AG04450 (cell line): Measurements from ENCODE around the gene FAM131A. TPM values are rescaled to one million over a fixed set of nuclear protein-coding genes. Genes with fewer than 3 reads are reported as not detected.

Experiments
- CTCF ChIA-PET: fragments of 300-600, 350-600 bp; formaldehyde crosslinking; extraction: SDS; loops from one replicate; lab custom pipeline; 2022; ENCODE audit warnings: antibody characterized with exemption, inconsistent platforms; lab: Charles Lee
- POLR2A ChIA-PET: fragments of 350-600 bp; formaldehyde crosslinking; extraction: SDS; loops from one replicate; lab custom pipeline; 2021; ENCODE audit warnings: antibody characterized with exemption, inconsistent platforms; lab: Yijun Ruan, JAX
- DNase-seq: peaks from one replicate; pipeline ENCODE4 v3.0.0-alpha.2; 2011; ENCODE audit warnings: low read depth, low spot score
- H3K27ac ChIP-seq: one replicate; pipeline ENCODE4 v1.5.1; 2012; ENCODE audit warnings: low read depth, low read length, control low read depth
- H3K27me3 ChIP-seq: one replicate; pipeline ENCODE4 v1.6.0; 2012; ENCODE audit warnings: low read length; ENCODE audit not compliant: control insufficient read depth, insufficient read depth
- H3K4me3 ChIP-seq: 2 replicates; pipeline ENCODE4 v1.5.1; 2011; ENCODE audit warnings: mild to moderate bottlenecking, low read depth, low read length, control low read depth
- H3K9me3 ChIP-seq: 2 replicates; pipeline ENCODE4 v1.5.1; 2012; ENCODE audit warnings: low read length; ENCODE audit not compliant: control insufficient read depth, insufficient read depth
- polyA plus RNA-seq: library from polyadenylated mRNA; depleted of rRNA; stranded (reverse); fragments of >200 nt; gene quantifications from 2 replicates; pipeline ENCODE4 v1.2.3, GENCODE V29; 2011
- TF ChIP-seq, protein P1 (sequence below): IDR thresholded peaks from 2 replicates; pipeline ENCODE4 v1.5.1; 2011; ENCODE audit warnings: low read depth, low read length, control low read depth, inconsistent platforms

The FAM131A gene
- polyA plus RNA-seq, 1 experiment, result 8.5 TPM

- CTCF ChIA-PET, result interaction anchor here (0.5 to 0.6 kb wide), 2 partner anchors 14 to 1223 kb away, joined by 3 to 9 read pairs; no protein-coding TSS in a partner anchor
Measured at GRCh38 chr3:184351511-184352148, 14.2 kb downstream of the FAM131A start.

DNA sequence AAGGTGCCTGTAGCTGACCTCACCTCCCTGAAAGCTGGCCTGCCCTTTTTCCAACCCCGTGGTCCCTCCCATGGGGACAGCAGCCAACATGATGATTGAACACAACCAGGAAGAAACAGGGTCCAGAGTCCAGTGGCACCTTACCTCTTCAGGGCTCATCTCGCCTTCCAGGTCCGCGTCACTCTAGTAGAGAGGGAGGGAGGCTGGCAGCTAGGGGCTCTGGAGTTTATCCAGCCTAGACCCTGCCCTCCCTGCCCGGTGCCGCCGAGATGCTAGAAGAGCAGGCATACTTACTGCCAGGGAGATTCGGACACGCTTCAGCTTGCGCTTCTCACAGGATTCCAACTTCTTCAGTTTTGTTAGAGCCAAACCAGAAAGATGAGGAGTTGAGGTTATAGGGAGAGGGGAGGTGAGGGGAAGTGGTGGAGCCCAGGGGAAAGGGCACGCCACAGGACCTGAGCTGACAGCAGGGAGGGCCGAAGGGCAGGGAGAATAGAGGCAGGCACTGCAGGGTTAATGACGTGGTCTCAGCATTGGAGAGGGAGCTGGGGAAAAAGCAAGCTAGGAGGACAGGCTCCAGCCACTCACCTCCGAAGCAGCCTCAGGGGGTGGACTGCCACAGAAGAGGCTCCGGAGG lies 14.9 kb downstream of the FAM131A start:
- DNase-seq, result no peak
- Histone ChIP-seq H3K4me3 (no peak overlapping the region), H3K27ac (no peak overlapping the region), H3K27me3 (no peaks in the 10 kb centered on the region), H3K9me3 (no peaks in the 10 kb centered on the region)
- TF ChIP-seq, protein P1, sequence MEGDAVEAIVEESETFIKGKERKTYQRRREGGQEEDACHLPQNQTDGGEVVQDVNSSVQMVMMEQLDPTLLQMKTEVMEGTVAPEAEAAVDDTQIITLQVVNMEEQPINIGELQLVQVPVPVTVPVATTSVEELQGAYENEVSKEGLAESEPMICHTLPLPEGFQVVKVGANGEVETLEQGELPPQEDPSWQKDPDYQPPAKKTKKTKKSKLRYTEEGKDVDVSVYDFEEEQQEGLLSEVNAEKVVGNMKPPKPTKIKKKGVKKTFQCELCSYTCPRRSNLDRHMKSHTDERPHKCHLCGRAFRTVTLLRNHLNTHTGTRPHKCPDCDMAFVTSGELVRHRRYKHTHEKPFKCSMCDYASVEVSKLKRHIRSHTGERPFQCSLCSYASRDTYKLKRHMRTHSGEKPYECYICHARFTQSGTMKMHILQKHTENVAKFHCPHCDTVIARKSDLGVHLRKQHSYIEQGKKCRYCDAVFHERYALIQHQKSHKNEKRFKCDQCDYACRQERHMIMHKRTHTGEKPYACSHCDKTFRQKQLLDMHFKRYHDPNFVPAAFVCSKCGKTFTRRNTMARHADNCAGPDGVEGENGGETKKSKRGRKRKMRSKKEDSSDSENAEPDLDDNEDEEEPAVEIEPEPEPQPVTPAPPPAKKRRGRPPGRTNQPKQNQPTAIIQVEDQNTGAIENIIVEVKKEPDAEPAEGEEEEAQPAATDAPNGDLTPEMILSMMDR, result no peak
- CTCF ChIA-PET, result no interaction called here
- POLR2A ChIA-PET, result no interaction called here

More at GRCh38 chr3:184351511-184352148, 14.2 kb downstream of the FAM131A start:
- H3K27me3 ChIP-seq, result no peaks in the 10 kb centered on the region
- POLR2A ChIA-PET, result interaction anchor here (0.6 kb wide), 1 partner anchor 11 kb away, joined by 3 read pairs; no protein-coding TSS in a partner anchor
- no peak overlapping the region for H3K27ac ChIP-seq
- TF ChIP-seq, protein P1, result no peak
- DNase-seq, result no peak
- H3K9me3 ChIP-seq, result no peaks in the 10 kb centered on the region
- H3K4me3 ChIP-seq, result no peak overlapping the region

DNA sequence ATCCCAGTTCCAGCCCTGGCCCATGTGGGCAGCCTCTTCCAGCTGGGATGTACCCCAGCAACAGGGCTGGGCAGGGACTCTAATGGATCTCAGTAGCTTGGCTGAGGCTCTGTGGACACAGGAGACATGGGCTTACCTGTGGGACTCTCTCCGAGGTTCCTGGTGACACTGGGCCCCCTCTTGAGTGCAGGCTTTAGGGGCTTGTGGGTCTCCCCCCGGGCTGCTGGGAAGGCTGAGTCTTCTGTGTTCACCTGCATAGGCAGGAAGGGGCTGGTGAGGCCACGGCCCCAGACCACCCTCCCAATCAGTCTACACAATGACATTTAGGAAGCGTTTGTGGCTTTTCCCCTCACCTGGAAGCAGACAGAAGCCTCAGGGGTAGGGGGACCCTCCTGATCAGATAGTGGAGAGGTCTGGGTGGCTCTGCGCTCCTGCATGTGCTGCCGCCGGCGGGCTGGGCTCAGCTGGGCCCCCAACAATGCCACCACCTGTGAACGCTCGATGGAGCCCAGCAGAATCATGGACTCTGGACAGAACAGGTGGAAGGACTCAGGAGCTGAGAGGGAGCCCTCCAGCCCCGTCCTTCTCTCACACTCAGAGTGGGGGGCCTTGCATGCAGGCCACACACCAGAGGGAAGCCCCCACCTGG lies 15.6 kb downstream of the FAM131A start:
- DNase-seq, result no peak
- TF ChIP-seq, protein P1, result no peak
- ChIA-PET CTCF (interaction anchor here (0.6 to 1.8 kb wide), 5 partner anchors 9 to 195 kb away, joined by 3 to 11 read pairs (median 4); partner anchors contain the start of genes CLCN2 and POLR2H), POLR2A (no interaction called here)
- Histone ChIP-seq H3K27ac (no peak overlapping the region), H3K27me3 (no peaks in the 10 kb centered on the region), H3K9me3 (no peaks in the 10 kb centered on the region), H3K4me3 (no peak overlapping the region)

- Histone ChIP-seq H3K9me3 (no peaks in the 10 kb centered on the region), H3K4me3 (no peak overlapping the region), H3K27ac (no peak overlapping the region), H3K27me3 (no peaks in the 10 kb centered on the region)
- ChIA-PET POLR2A (no interaction called here), CTCF (interaction anchor here (0.6 to 1.8 kb wide), 8 partner anchors 8 to 194 kb away, joined by 3 to 11 read pairs (median 4); partner anchors contain the start of genes CLCN2 and POLR2H)
- TF ChIP-seq, protein P1, result no peak
- no peak for DNase-seq
Measured at GRCh38 chr3:184353546-184353941, 16.1 kb downstream of the FAM131A start.
